NCI-H69 (cell line): ENCODE data around the gene MAP3K1.
A peak's percentile ranks its signal among the peaks of the same experiment; 100 is the strongest.
"Not testable (repeated sequence)": the region's sequence is repeated elsewhere in the genome, so short reads cannot be mapped to it uniquely, and the experiment has no call there.

Experiments used
- DNase-seq: peaks from one replicate; lab custom pipeline; 2025; lab: John Stamatoyannopoulos, UW

Gene MAP3K1

GRCh38 chr5:56816546-56817081 lies 1.3 kb downstream of the MAP3K1 start:
- peak; percentile 84 for DNase-seq

- DNase-seq: peak; percentile 14
These were observed 2.1 kb downstream of the MAP3K1 start for GRCh38 chr5:56817263-56818014.

- DNase-seq: no peak
These were observed 3.2 kb downstream of the MAP3K1 start for GRCh38 chr5:56818450-56819037.

GRCh38 chr5:56819060-56819881 lies 3.9 kb downstream of the MAP3K1 start:
- DNase-seq: no peak

- DNase-seq: not testable (repeated sequence)
These were observed 6.5 kb downstream of the MAP3K1 start for GRCh38 chr5:56821868-56822267.

GRCh38 chr5:56822981-56823380 lies 7.6 kb downstream of the MAP3K1 start:
- no peak for DNase-seq

GRCh38 chr5:56824019-56824418 lies 8.7 kb downstream of the MAP3K1 start:
- no peak for DNase-seq

GRCh38 chr5:56825222-56825824 lies 10.0 kb downstream of the MAP3K1 start:
- DNase-seq: peak; percentile 31

- DNase-seq: peak; percentile 7
These were observed 11.7 kb downstream of the MAP3K1 start for GRCh38 chr5:56827049-56827448.

- DNase-seq: no peak
These were observed 12.6 kb downstream of the MAP3K1 start for GRCh38 chr5:56827924-56828323.

- no peak for DNase-seq
These were observed 14.0 kb downstream of the MAP3K1 start for GRCh38 chr5:56829137-56829908.

- DNase-seq: peak; percentile 33
These were observed 16.4 kb downstream of the MAP3K1 start for GRCh38 chr5:56831773-56832172.

- DNase-seq: peak; percentile 90
These were observed 18.0 kb downstream of the MAP3K1 start for GRCh38 chr5:56833325-56833724.

- DNase-seq: no peak
These were observed 22.0 kb downstream of the MAP3K1 start for GRCh38 chr5:56837381-56837780.

GRCh38 chr5:56837956-56838355 lies 22.6 kb downstream of the MAP3K1 start:
- DNase-seq: no peak

- peak; percentile 77 for DNase-seq
These were observed 23.2 kb downstream of the MAP3K1 start for GRCh38 chr5:56838409-56839039.

- no peak for DNase-seq
These were observed 23.7 kb downstream of the MAP3K1 start for GRCh38 chr5:56839062-56839461.

- no peak for DNase-seq
These were observed 25.2 kb downstream of the MAP3K1 start for GRCh38 chr5:56840597-56840996.

- no peak for DNase-seq
These were observed 29.9 kb downstream of the MAP3K1 start for GRCh38 chr5:56845277-56845676.

GRCh38 chr5:56845904-56846480 lies 30.6 kb downstream of the MAP3K1 start:
- no peak for DNase-seq

- DNase-seq: peak; percentile 15
These were observed 32.9 kb downstream of the MAP3K1 start for GRCh38 chr5:56848206-56848605.
